ENCODE data around the gene ISM2. TPM values are rescaled to one million over a fixed set of nuclear protein-coding genes. Genes with fewer than 3 reads are reported as not detected.

Gene ISM2
- total and polyA plus RNA-seq, 2 of the 13 experiments (the other 11 are each of a cell fraction or from before 2014, with no cell fraction given) = 1.8 to 40.7 TPM

- no peak for TF ChIP-seq ZHX2 (IDR thresholded peaks at IDR 0.05; ENCODE audit: low read depth)
- TF ChIP-seq ZHX2 (CRISPR knock-in tag; IDR thresholded peaks at IDR 0.05; ENCODE audit: borderline replicate concordance) = no peak
- TF ChIP-seq EEA1 (CRISPR knock-in tag; IDR thresholded peaks at IDR 0.05; ENCODE audit: borderline replicate concordance) = no peak
- 0 out of 2 replicates have a peak, but pooled peaks have one; percentile 20 for TF ChIP-seq ATF1 (CRISPR knock-in tag; IDR thresholded peaks at IDR 0.05)
- TF ChIP-seq SMARCE1 (IDR thresholded peaks at IDR 0.05; ENCODE audit: borderline replicate concordance) = no peak
- TF ChIP-seq SP5 (CRISPR knock-in tag; IDR thresholded peaks at IDR 0.05; ENCODE audit: borderline replicate concordance, low read depth) = 0 out of 2 replicates have a peak, but pooled peaks have one; percentile 7
- TF ChIP-seq TEAD3 (CRISPR knock-in tag; optimal IDR thresholded peaks at IDR 0.05; ENCODE audit: borderline replicate concordance) = peak; percentile 83
- TF ChIP-seq CBX1 (IDR thresholded peaks at IDR 0.05; ENCODE audit: low read depth) = no peak
- TF ChIP-seq FOXO1 (CRISPR knock-in tag; IDR thresholded peaks at IDR 0.05) = peak; percentile 71; the same call in 1 of the 2 replicates
- TF ChIP-seq KDM6A (CRISPR knock-in tag; IDR thresholded peaks at IDR 0.05; ENCODE audit: low read depth) = peak; percentile 82
- 0 out of 2 replicates have a peak, but pooled peaks have one; percentile 10 for TF ChIP-seq ZNF639 (CRISPR knock-in tag; conservative IDR thresholded peaks at IDR 0.05)
- peak; percentile 94 for TF ChIP-seq MED1 (CRISPR knock-in tag; IDR thresholded peaks at IDR 0.05)
Observed at GRCh38 chr14:77502109-77502782, 3.6 kb upstream of the ISM2 start (continued).

Measured in HepG2 (cell line).